Fibroblast of pulmonary artery (primary cell): ENCODE results near the gene FASN.

Experiments used
- DNase-seq: peaks from one replicate; pipeline ENCODE4 v3.0.0-alpha.2; 2010; ENCODE audit warnings: low read depth
- H3K4me3 ChIP-seq: replicated peaks from 2 replicates; pipeline ENCODE4 v1.5.1; 2011; ENCODE audit warnings: low read depth, mild to moderate bottlenecking, control low read depth, low read length, moderate library complexity
- TF ChIP-seq, protein P1 (sequence below): IDR thresholded peaks from 2 replicates; pipeline ENCODE4 v1.5.1; 2011; ENCODE audit warnings: mild to moderate bottlenecking, control low read depth, low read length, inconsistent platforms; ENCODE audit errors: missing control alignments

The FASN gene

DNA sequence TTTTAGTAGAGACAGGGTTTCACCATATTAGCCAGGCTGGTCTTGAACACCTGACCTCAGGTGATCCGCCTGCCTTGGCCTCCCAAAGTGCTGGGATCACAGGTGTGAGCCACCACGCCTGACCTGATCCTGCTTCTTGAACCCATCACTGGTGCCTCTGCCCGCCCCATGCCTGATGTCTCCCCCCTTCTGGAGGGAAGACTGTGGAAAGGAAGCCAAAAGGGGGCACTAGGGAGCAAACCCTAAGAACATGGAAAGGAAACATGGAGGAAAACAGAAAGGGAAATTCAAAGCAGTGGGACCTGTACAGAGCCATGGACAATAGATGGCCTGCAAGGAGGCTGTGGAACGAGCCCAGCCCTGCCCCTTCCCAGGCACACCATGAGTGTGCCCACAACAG lies 31.1 kb upstream of the FASN start:
- DNase-seq = no peak
- H3K4me3 ChIP-seq = no peak overlapping the region
- TF ChIP-seq, protein P1, sequence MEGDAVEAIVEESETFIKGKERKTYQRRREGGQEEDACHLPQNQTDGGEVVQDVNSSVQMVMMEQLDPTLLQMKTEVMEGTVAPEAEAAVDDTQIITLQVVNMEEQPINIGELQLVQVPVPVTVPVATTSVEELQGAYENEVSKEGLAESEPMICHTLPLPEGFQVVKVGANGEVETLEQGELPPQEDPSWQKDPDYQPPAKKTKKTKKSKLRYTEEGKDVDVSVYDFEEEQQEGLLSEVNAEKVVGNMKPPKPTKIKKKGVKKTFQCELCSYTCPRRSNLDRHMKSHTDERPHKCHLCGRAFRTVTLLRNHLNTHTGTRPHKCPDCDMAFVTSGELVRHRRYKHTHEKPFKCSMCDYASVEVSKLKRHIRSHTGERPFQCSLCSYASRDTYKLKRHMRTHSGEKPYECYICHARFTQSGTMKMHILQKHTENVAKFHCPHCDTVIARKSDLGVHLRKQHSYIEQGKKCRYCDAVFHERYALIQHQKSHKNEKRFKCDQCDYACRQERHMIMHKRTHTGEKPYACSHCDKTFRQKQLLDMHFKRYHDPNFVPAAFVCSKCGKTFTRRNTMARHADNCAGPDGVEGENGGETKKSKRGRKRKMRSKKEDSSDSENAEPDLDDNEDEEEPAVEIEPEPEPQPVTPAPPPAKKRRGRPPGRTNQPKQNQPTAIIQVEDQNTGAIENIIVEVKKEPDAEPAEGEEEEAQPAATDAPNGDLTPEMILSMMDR = peak; percentile 25

DNA sequence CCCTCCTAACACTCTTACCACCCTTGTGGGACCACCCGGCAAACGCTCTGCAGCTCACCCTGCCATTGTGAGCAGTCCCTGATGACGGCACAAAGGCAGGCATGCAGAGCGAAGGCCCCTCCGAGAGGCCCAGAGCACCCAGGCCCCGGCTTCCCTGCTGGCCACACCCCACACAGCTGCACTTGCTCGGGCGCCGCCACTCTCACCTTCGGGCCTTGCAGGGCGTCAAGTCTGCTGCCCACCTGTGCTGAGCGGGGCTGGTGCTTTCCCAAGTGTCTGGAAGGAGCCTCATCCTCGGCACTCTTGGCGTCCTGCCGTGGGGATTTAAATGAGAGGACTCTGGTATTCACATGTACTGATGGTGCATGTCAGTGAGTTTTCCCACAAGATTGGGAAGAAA lies 30.3 kb upstream of the FASN start:
- TF ChIP-seq, protein P1 = no peak
- DNase-seq = no peak
- no peak overlapping the region for H3K4me3 ChIP-seq

DNA sequence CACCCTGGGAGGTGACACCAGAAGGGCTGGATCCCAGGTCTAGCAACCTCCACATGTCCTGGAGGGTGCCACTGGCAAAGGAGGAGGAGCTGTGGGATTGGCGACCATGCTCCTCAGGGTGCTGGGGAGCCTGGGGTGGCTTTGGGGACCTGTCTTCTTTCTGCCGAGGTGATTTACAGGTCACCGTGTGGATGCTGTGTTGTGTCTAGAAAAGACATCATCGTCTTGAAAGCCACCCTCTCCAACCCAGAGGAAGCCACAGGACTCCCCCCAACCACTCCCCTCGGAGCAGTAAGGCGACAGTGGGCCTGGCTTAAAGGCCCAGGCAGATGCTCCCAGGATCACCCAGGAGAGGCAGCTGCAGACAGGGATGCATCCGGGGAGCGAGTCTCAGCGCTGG lies 29.7 kb upstream of the FASN start:
- H3K4me3 ChIP-seq = no peak overlapping the region
- TF ChIP-seq, protein P1 = no peak
- DNase-seq = no peak

DNA sequence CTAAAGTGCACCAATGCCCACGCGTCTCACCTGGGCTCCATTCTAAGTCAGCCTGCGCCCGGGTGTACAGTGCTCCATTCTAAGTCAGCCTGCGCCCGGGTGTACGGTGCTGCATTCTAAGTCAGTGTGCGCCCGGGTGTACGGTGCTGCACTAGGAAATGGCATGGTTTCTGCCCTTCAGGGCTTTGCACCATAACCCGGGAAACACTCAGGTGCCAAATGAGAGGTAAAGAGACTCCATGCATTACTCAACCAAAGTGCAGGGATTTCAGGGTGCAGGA lies 29.2 kb upstream of the FASN start:
- no peak for DNase-seq
- no peak overlapping the region for H3K4me3 ChIP-seq
- TF ChIP-seq, protein P1 = no peak

DNA sequence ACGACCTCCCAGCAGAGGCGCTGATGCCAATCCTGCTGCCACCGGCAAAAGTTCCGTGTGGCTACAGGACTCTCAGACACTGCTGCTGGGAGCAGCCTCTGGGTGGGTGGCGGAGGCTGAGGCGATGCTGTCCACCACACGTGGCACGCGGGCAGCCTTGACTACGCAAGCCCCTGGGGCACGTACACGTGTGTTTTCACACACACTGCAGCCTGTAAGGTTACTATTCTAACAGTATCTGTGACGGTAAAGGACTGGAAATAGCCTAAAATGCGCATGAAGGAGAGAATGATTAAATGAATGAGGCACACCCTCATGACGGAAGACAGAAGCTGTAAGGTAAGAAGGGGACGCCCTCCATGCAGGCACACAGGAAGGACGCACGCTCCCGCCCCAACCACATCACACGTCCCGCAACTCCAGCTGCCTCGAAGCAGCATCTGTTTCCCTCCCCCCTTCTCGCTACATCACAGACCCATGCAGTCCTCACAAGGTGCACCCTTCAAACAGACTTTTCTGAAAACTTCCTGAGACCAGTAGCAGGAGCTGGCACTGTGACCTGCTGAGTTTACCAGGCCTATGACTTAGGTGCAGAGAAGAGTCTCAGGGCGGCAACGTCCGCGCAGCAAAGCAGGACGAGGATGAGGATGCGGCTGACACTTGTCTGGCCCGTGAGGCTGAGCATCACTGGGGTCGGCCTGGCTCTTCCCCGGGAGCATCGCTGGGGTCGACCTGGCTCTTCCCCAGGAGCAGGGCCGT lies 28.7 kb upstream of the FASN start:
- no peak overlapping the region for H3K4me3 ChIP-seq
- no peak for DNase-seq
- TF ChIP-seq, protein P1 = no peak

DNA sequence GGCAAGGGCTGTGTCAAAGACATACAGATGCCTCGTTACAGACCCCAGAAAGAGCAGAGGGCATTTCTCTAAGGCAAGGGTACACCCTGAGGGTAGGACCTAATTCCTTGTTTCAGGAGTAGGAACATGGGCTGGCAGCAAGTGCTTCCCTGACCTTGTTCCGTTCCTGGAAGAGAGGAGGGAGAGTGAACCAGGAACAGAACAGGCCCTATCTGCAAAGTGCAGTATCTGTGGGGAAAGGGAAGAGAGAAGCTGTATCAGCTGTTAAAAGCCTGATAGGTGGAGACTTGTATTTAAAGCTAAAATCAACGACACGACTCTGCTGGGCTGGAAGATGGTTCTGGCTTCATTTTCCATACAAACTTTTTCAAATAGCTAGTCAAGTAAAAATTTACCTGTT lies 26.1 kb upstream of the FASN start:
- H3K4me3 ChIP-seq = no peak overlapping the region
- no peak for DNase-seq
- TF ChIP-seq, protein P1 = no peak
